Left lung (tissue), 10 donors: ENCODE measurements around the gene COL6A1. TPM values are rescaled to one million over a fixed set of nuclear protein-coding genes. Genes with fewer than 3 reads are reported as not detected.
"Not testable (repeated sequence)": the region's sequence is repeated elsewhere in the genome, so short reads cannot be mapped to it uniquely, and the experiment has no call there.

Experiments used
- ATAC-seq: fragments of 200-7000 bp; cut with Tn5 transposase; one replicate; pipeline ENCODE4 v1.9.1; 2020; ENCODE audit warnings: moderate library complexity
- DNase-seq, 4 donors: peaks; one replicate each; pipeline ENCODE4 v3.0.0-alpha.2; 2013 to 2020
- H3K27ac ChIP-seq, 2 donors: fragments of 200-600 bp; sonication (generic) in 1 of 2; one replicate each; pipeline versions ENCODE4 v1.5.0 to v1.8.0; 2020 to 2021
- H3K27me3 ChIP-seq, 2 donors: fragments of 200-600 bp; sonication (generic) in 1 of 2; one replicate each; pipeline versions ENCODE4 v1.5.0 to v1.8.0; 2020 to 2021
- H3K36me3 ChIP-seq, 2 donors: fragments of 200-600 bp; sonication (generic) in 1 of 2; one replicate each; pipeline versions ENCODE4 v1.5.0 to v1.8.0; 2020 to 2021
- H3K4me1 ChIP-seq, 2 donors: fragments of 200-600 bp; one replicate each; pipeline ENCODE4 v1.8.0; 2021
- H3K4me3 ChIP-seq, 2 donors: fragments of 200-600 bp; sonication (generic) in 1 of 2; one replicate each; pipeline versions ENCODE4 v1.5.0 to v1.8.0; 2020 to 2021; ENCODE audit warnings: mild to moderate bottlenecking in 1 of 2
- H3K9me3 ChIP-seq, 2 donors: fragments of 200-600 bp; sonication (generic) in 1 of 2; one replicate each; pipeline versions ENCODE4 v1.5.0 to v1.8.0; 2020 to 2021
- CTCF ChIP-seq, 2 donors: fragments of 200-600 bp; sonication (generic) in 1 of 2; IDR thresholded peaks; one replicate each; pipeline versions ENCODE4 v1.5.0 to v1.8.0; 2021; ENCODE audit warnings: antibody characterized with exemption in 2 of 2
- intact Hi-C, 2 donors: fragments of 100-400 bp; cut with DNase I; formaldehyde crosslinking; loops; one replicate each; pipeline versions ENCODE4 v1.11.2 to v1.14.2; 2022
- polyA plus RNA-seq, 6 donors: library from polyadenylated mRNA; unstranded; fragments of 120-200 nt; gene quantifications; one replicate each; pipeline ENCODE4 v1.2.1, GENCODE V29; 2013; ENCODE audit not compliant: insufficient read length in 6 of 6
- total RNA-seq, 2 donors: library from RNA; stranded (reverse); fragmentation: NEBNext Ultra II Directional; extraction: Animal tissue kit (Norgen Biotek cat#: 25700); gene quantifications; one replicate each; pipeline ENCODE4 v1.2.1, GENCODE V29; 2021
- donor health status: DM: no; HTN: yes; CAD: no.
- donor health status: DM: no; HTN: no; CAD: no.

The COL6A1 gene
- total and polyA plus RNA-seq, 8 donors = 272 to 574 (median 341) TPM

DNA sequence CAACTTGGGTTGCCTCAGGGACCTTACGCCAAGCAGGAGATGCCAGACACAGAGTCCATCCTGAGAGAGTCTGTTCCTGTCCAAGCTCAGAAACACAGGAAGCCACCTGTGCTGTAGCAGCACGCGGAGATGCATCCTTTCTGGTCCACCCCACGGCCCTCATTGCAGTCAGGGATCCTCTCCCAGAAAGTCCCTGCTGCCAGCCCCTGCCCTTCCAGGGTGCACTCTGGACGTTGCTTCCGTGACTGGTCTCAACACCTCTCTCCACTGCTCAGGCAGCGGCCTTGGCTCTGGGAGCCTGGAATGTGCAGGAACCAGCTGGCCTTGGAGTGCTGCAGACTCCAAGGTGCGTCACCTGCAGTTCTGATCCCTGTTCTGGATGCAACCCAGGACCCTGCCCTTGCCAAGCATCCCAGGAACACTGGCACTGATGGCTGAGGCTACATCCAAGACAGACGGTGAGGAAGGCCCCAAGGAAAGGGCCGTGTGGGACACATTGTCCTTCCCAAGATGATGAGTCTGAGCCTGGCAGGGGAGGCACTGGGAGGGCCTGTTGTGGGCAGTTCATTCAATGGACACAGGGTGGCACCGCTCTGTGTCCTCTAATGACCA lies 21.7 kb upstream of the COL6A1 start:
- Histone ChIP-seq H3K27me3 (peaks cover 0 to 10% of the 10 kb centered on the region in 2 donors), H3K4me3 (no peak overlapping the region), H3K9me3 (peaks cover 0 to 8% of the 10 kb centered on the region in 2 donors), H3K36me3 (no peaks in the 10 kb centered on the region), H3K4me1 (no peaks in the 10 kb centered on the region), H3K27ac (no peak overlapping the region)
- intact Hi-C loops = no loop called here
- DNase-seq (no peak), ATAC-seq (no peak)
- TF ChIP-seq CTCF (IDR thresholded peaks at IDR 0.05) = no peak

GRCh38 chr21:45961408-45961807 lies 20.2 kb upstream of the COL6A1 start:
- DNase-seq, ATAC-seq, H3K4me1 ChIP-seq, H3K4me3 ChIP-seq, H3K36me3 ChIP-seq, H3K9me3 ChIP-seq, intact Hi-C loops, H3K27ac ChIP-seq: not testable (repeated sequence)
- peaks cover 0 to 10% of the 10 kb centered on the region in 2 donors for H3K27me3 ChIP-seq

DNA sequence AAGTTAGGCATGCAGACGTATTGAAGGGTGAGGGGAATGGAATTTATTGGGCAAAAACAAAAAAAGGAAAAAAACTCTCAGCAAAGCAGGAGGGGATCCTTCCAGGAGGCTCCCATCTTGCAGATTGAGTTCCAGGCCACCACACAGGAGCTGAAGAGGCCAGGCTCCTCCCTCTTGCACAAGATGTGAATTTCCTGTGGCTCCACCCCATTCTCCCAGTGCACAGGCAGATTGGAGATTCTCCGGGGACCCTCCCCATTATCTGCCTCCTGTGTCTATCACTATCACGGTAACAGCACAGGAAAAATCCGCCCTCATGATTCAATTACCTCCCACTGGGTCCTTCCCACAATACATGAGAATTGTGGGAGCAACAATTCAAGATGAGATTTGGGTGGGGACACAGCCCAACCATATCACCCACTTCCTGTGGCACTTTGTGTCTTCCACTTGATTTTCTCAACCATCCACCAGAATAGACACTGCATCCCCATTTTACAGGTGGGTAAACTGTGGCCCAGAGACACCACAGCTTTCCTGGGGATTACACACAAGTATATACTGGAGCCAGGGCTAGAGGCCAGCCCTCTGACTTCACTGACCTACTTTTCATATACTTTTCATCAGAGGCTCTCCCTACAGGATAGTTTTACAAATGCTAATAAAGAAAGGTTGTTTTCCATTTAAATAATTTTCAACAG lies 18.9 kb upstream of the COL6A1 start:
- no peak overlapping the region for H3K27ac ChIP-seq
- H3K4me1 ChIP-seq = no peaks in the 10 kb centered on the region
- ATAC-seq (no peak), DNase-seq (no peak)
- TF ChIP-seq CTCF (IDR thresholded peaks at IDR 0.05) = no peak
- intact Hi-C loops = no loop called here
- peaks cover 0 to 10% of the 10 kb centered on the region in 2 donors for H3K27me3 ChIP-seq
- H3K9me3 ChIP-seq = peaks cover 0 to 8% of the 10 kb centered on the region in 2 donors
- H3K4me3 ChIP-seq = no peak overlapping the region
- H3K36me3 ChIP-seq = no peaks in the 10 kb centered on the region

DNA sequence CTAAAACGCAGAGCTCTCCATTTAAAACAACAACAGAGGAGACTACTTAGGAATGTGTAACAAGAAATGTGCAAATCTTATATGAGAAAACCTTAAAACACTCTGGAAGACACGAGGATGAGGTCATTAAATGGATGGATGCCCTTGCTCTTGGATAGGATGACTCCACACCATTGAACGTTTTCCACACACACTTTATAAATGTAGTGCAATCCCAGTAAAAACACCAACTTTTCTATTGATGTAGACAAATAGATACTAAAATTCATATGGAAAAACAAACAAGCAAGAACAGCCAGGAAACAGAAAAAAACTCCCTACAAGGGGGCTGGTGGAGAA lies 18.4 kb upstream of the COL6A1 start:
- Histone ChIP-seq H3K27ac (no peak overlapping the region), H3K36me3 (no peaks in the 10 kb centered on the region), H3K9me3 (peaks cover 0 to 8% of the 10 kb centered on the region in 2 donors), H3K4me1 (no peaks in the 10 kb centered on the region), H3K4me3 (no peak overlapping the region), H3K27me3 (peaks cover 0 to 10% of the 10 kb centered on the region in 2 donors)
- no peak for TF ChIP-seq CTCF (IDR thresholded peaks at IDR 0.05)
- ATAC-seq = no peak
- intact Hi-C loops = no loop called here
- DNase-seq = no peak

DNA sequence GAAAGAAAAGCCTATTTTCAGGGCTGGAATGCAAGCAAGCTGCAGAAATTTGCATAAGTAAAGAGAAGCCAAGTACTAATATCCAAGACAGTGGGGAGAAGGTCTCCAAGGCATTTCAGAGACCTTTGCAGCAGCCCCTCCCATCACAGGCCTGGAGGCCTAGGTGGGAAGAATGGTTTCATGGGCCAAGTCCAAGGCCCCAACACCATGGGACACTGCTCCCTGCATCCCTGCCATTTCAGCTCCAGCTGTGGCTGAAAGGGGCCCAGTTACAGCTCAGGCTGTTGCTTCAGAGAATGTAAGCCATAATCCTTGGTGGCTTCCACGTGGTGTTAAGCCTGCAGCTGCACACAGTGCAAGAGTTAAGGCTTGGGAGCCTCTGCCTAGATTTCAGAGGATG lies 16.9 kb upstream of the COL6A1 start:
- TF ChIP-seq CTCF (IDR thresholded peaks at IDR 0.05) = no peak
- Histone ChIP-seq H3K27ac (no peak overlapping the region), H3K36me3 (no peaks in the 10 kb centered on the region), H3K27me3 (peaks cover 0 to 7% of the 10 kb centered on the region in 2 donors), H3K9me3 (peaks cover 0 to 8% of the 10 kb centered on the region in 2 donors), H3K4me3 (no peak overlapping the region), H3K4me1 (no peaks in the 10 kb centered on the region)
- no peak for ATAC-seq
- DNase-seq = no peak
- intact Hi-C loops = no loop called here
